GM19238 (cell line): Measurements from ENCODE around the gene AFF2.

Source experiments
- DNase-seq: peaks from one replicate; pipeline ENCODE4 v3.0.0; 2011; ENCODE audit warnings: low spot score; ENCODE audit not compliant: insufficient read length

Gene AFF2

GRCh38 chrX:148723551-148723950 lies 223.1 kb downstream of the AFF2 start:
- no peak for DNase-seq

- no peak for DNase-seq
Measured at GRCh38 chrX:148728901-148729300, 228.5 kb downstream of the AFF2 start.

DNA sequence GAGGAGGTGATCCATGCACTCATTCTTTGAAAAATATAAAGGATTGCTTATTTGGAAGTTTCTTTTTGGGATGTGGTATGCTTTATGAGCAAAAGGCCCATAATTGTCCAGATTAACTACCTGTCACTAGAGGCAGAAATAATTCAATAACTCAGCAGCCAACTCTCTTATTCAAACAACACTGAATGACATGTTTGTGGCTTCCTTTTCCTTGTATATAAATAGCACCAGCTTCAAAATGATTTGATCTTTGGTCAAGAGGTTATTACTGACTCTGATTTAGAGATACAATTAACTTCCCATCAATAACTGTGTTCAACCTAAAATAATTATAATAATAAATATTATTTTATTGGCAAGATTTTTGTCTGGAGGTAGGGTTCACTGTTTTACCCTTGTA lies 232.3 kb downstream of the AFF2 start:
- DNase-seq: no peak

DNA sequence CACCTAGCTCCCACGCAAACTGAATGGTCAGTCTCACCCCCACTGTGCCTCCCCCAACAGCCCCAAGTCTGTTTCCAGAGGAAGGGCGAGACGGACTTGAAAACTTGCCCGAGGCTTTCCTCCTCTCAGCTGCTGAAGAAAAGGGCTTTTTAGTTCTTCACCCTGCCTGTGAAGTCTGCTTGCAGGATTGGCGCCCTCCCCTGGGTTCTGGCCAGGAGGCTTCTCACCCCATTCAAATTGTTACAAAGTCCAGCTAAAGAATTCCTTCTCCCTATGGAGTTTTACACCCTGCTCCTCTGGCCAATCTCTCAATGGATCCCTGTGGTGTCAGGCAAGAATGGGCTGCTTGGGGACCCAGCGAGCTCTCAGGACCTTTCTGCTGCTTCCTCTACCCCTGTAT lies 241.0 kb downstream of the AFF2 start:
- no peak for DNase-seq

- no peak for DNase-seq
Measured at GRCh38 chrX:148755111-148755510, 254.7 kb downstream of the AFF2 start.

DNA sequence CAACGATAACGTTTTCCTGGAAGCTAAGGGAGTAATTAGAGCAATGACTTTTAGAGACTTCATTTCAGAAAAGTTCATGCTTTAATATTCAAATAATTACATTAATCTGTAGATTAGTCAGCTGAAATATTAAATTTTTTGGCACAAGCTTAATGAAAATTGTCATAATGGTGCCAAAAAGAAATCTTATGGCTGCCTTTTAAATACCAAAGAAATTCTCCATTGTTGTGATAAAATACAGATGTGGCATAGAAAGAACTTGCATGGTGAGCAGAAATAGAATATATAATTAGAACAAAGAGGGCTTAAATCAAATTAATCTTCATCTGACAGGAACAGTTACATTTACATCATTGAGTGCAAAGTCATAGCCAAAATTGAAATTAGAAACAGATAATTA lies 263.5 kb downstream of the AFF2 start:
- DNase-seq: no peak

DNA sequence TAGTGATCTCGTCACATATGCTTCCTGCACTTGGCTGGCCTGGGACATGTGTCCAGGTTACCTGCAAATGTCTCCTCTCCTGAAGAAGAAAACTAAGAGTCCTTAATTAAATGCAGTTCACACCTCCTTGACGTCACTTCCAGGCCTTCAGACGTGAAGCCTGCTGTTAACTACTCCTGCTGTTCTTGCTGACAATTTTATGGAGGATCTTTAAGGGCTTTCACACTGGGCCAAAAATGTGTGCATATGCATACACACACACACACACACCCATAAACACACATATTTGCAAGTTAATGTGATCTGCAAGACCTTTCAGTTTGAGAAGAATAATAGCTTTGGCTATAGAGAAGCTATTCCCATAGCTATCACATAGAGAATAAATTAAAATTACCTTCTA lies 267.9 kb downstream of the AFF2 start:
- DNase-seq: no peak

- no peak for DNase-seq
Measured at GRCh38 chrX:148771440-148771839, 271.0 kb downstream of the AFF2 start.

DNA sequence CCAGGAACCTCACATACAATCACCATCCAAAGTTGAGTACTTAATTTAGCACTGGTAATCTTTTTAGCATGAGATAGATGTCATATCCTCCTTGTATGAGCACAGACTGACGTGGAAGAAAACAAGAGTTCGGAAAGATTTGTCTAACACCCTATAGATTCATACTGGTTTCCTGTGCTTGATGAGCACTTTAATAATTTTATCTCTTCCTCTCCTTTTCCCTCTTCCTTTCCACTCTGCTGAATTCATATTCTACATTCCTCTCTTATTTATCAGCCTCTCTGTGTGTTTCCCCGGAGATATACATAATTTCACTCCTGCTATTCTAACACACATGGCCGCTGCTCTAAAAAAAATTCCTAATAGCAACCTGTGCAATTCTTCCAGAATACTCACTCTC lies 273.9 kb downstream of the AFF2 start:
- no peak for DNase-seq

DNA sequence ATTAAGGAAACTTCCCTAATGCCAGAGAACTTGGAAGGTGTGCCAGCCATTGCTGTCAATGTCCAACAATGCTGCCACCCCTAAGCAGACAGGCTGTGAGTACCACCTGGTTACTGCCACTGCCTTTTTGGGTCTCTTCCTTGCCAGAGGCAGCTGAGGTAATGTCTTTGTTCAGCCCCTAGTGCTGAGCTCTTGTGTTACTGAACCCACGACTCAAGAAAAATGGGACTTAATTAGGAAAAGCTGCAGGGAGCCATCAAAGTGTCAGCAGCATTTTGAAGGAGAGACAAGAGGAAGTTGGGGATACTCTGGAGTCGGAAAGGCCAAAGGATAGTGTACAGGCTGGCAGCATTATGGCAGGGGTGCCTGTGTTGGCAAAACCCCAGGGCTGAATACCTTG lies 283.7 kb downstream of the AFF2 start:
- DNase-seq: no peak

GRCh38 chrX:148784856-148785255 lies 284.4 kb downstream of the AFF2 start:
- DNase-seq: no peak

DNA sequence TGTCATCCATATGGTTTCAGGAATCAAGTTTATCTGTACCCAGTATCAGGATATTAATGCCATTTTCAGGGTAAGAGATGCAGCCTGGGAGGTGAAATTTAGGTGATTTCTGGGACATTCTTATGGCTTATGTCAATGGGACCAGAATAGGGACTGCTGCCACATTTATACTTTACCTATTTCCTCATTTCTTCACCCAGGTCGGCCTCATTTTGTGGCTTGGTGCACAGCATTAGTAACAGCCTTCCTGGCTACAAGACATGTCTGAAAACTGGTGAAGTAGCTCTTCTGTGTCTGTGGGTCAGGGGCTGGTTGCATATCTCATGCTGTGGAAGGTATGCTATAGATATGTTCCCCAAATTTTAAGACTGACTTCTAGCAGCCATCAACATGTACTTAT lies 284.8 kb downstream of the AFF2 start:
- no peak for DNase-seq

DNA sequence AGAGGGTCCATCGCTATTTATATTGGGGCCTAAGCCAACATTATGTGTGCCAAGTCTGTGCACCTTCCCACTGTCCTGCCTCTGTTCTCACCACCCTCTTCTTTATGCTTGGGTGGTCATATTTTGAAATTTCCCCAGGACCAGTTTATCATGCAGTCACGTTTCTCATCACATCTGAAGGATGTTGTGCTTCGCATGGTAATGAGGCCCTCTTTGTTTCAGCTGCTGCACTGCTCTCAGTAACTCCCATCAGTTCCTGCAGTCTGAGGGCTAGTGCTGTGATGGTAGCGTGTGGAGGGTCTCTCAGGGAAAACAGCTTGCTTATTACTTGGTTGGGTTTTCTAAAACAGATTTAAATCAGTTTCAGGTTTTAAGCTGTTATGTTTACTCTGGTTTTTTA lies 288.0 kb downstream of the AFF2 start:
- DNase-seq: no peak

DNA sequence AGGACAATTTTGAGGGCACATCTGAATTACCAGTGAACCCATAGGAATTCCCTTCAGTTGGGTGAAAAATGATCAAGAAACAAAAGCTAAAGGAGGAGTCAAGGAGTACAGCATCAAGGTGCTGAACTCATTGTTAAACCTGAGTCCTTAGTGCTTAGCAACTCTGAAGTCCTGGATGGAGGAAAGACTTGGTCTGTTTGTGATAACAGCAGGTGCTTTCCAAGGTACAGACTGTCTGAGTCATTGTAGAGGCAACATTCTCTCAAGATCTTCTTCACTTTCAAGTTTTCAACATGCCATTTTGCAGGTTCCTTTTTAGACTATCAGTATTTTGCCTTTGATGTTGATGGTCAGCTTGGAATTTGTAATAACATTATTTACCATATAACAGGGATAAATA lies 293.9 kb downstream of the AFF2 start:
- DNase-seq: no peak

- DNase-seq: no peak
Measured at GRCh38 chrX:148804579-148805355, 304.4 kb downstream of the AFF2 start.

- DNase-seq: no peak
Measured at GRCh38 chrX:148806145-148806870, 305.9 kb downstream of the AFF2 start.

GRCh38 chrX:148808833-148809232 lies 308.4 kb downstream of the AFF2 start:
- no peak for DNase-seq

DNA sequence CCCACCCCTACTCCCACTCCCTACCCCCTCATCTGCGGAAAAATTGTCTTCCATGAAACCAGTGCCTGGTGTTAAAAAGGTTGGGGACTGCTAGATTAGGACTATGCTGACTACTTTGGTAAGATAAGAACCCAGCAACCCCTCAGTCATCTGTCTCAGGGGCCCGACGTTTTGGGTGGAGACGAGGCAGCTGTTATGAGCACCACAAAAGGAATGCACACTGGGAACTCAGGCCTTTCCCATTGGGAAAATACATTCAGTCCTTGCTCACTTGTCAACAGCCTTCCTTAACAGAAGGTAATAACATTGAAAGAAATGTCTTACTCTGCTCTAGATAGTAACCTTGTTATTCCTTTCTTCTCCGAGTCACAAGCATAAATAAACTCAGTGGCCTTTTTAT lies 310.8 kb downstream of the AFF2 start:
- no peak for DNase-seq

GRCh38 chrX:148813422-148813821 lies 313.0 kb downstream of the AFF2 start:
- DNase-seq: no peak

DNA sequence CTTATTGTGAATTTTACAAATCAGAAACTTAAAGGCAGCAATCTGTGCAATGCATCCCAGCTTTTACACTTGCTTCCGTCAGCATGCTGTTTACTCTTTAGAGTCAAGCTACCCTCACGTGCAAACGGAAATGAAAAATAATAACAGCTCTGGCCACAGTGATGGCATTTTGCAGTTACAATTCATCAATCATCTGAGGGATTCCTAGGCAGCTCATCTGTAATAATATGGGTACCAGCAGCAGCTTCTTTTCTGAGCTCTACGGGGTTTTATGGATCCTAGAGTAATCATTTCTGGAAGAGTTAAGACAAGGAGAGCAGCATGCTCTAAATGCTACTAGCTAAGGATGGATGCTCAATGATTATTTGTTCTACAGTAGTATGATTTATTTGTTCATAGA lies 313.6 kb downstream of the AFF2 start:
- no peak for DNase-seq

- no peak for DNase-seq
Measured at GRCh38 chrX:148815218-148815961, 315.0 kb downstream of the AFF2 start.

DNA sequence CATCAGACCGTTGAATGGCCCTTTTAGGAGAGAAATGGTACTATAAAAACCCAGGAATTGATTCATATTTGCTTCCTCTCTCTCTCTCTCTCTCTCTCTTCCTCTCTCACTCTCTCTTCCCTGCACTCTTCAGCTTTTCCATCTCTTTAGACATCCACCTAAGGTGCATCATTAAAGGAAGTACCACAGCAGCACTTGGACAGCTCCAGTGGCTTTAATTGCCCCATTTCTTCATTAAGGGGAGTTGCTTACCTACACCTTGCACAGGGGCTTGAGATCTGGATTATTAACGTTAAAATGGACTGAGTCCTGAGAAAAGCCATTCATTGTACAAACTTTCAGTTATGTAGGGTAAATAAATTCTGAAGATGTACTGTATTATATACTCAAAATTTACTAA lies 323.6 kb downstream of the AFF2 start:
- no peak for DNase-seq
